Measurements from ENCODE around the gene ZNF813.

GRCh38 chr19:53507523-53508442 lies 40.2 kb downstream of the ZNF813 start:
- TF ChIP-seq CTCF (IDR thresholded peaks at IDR 0.05; ENCODE audit: insufficient read depth, low read length, poor library complexity, severe bottlenecking): no peak
- no peak for TF ChIP-seq EZH2phosphoT487 (conservative IDR thresholded peaks at IDR 0.05; ENCODE audit: low read length)
